Epithelial cell of prostate (primary cell): ENCODE data around the gene PRDM16.

Experiments used
- DNase-seq: peaks from one replicate; pipeline ENCODE4 v3.0.0-alpha.2; 2011; ENCODE audit warnings: low read depth, low spot score
- H3K27ac ChIP-seq: fragments of 450-650 bp; 2 replicates; pipeline ENCODE4 v1.5.1; 2017; ENCODE audit warnings: mild to moderate bottlenecking

The PRDM16 gene

GRCh38 chr1:3261969-3262579 is 193.1 kb downstream of the PRDM16 start:
- no peak for DNase-seq
- no peak overlapping the region for H3K27ac ChIP-seq

DNA sequence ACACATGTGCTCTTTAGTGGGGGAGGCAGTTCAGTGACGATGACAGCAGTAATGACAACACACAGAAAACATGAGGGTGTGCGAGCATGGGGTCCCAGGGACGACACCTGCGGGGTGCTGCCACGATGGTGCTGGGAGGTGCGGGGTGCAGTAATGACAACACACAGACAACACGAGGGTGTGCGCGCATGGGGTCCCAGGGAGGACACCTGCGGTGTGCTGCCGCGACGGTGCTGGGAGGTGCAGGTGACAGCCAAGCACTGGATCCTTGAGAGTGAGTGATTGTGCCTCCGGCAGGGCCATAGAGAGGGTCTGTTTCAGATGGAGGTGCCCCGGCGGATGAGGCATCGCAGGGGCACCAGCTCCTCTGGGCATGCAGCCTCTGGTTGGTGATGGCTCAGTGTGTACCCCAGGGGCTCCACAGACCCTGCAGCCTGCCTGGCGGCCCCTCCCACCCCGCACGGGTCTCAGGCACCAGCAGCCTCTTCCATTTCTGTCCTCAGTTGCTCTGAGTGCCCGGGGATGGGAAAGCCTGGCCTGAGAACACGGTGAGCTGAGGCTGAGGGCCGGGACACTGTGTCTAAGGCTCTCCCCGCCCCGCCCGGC is 193.8 kb downstream of the PRDM16 start:
- no peak overlapping the region for H3K27ac ChIP-seq
- DNase-seq: no peak

DNA sequence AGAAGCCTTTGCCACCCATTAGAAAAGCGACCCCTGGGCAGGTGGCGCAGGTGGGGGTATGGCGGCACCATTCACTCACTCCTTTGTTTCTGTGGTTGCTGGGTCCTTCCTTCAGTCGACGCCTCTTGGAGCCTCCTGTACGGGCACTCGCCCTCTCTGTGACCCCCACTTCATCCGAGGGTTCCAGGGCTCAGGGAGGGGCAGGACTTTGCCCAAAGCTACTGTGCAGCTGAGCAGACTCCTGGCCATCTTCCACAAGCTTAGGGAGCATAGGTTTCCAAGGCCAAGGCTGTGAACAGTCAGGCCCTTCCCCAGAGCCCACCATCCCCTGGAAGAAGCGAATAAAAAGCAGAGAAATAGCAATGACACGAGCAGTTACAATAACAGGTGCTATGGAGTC is 194.8 kb downstream of the PRDM16 start:
- H3K27ac ChIP-seq: no peak overlapping the region
- DNase-seq: no peak

- no peak for DNase-seq
Observed at GRCh38 chr1:3264456-3264855, 195.5 kb downstream of the PRDM16 start.

GRCh38 chr1:3265835-3266805 is 197.1 kb downstream of the PRDM16 start:
- DNase-seq: no peak
- no peak overlapping the region for H3K27ac ChIP-seq

More at GRCh38 chr1:3264456-3264855, 195.5 kb downstream of the PRDM16 start:
- no peak overlapping the region for H3K27ac ChIP-seq

GRCh38 chr1:3266870-3267549 is 198.0 kb downstream of the PRDM16 start:
- no peak overlapping the region for H3K27ac ChIP-seq
- DNase-seq: no peak

- no peak overlapping the region for H3K27ac ChIP-seq
- no peak for DNase-seq
Observed at GRCh38 chr1:3267550-3268270, 198.7 kb downstream of the PRDM16 start.

DNA sequence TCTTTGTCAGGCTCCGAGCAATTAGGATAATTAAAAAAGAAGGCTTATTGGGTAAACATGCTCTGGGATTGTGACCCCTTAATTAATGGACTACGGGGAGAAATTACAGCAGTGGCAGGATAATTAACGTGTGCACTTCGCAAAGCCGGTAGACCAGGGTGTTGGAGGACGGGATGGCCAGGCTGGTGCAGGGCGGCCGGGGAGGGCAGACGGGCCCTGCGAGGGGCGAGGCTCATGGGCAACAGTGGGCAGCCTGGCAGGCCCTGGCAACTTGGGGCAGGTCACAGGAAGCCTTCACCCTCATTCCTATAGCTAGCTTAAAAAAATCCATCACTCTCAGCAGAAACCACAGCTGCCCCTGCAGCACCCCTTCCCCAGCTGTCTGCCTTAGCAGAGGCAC is 199.3 kb downstream of the PRDM16 start:
- H3K27ac ChIP-seq: no peak overlapping the region
- no peak for DNase-seq

GRCh38 chr1:3270403-3271245 is 201.6 kb downstream of the PRDM16 start:
- DNase-seq: no peak

DNA sequence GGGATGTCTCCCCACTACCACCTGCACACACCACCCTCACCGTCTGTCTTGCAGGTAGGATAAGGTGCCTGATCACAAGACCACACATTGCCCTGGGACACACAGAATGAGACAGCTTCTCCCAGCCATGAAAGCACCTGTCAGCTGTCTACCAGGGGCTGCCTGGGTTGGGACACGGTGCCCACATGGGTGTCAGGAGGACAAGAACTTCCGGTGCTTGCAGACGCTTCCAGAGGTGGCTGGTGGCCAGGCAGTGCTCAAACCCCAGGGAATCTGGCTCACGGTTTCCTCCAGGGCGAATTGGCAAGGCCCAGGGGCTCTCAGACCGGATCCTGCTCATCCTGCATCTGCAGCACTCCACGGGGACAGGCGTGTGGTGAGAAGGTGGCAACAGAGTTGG is 202.9 kb downstream of the PRDM16 start:
- H3K27ac ChIP-seq: no peak overlapping the region
- DNase-seq: no peak

More at GRCh38 chr1:3270403-3271245, 201.6 kb downstream of the PRDM16 start:
- no peak overlapping the region for H3K27ac ChIP-seq

DNA sequence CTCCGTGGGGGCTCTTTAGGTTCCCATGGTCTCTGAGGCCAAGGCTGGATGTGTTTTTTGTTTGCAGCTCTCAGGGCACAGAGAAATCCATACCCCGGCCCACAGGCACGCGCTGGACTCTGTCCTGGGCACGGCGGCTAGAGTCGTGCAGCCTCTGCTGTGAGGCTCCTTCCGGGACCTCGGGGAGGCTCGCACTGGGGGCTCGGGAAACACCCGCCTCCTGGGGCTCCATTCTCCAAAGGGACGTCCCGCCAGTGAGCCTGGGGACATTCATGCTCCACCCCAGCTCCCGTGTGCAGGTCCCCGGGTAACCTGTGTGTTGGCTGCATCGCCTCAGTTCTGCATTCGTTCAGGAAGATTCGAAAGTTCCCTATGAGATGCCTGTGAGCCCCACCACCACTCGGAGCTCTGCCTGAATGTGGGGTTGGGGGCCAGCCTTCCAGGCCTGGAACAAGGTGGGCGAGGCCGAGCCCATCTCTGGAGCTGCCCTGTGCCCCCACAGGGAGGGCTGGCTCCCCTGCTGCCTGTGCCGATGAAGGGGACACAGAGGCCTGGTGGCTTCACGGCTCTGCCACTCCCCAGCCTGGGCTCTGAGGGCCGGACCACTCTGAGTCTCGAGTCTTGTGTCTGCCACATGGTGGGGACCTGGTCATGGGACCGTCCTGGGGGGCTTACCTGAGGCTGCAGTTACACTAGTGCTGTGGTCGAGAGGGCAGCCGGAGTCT is 203.5 kb downstream of the PRDM16 start:
- no peak overlapping the region for H3K27ac ChIP-seq
- no peak for DNase-seq

- no peak overlapping the region for H3K27ac ChIP-seq
- no peak for DNase-seq
Observed at GRCh38 chr1:3273447-3273846, 204.4 kb downstream of the PRDM16 start.

GRCh38 chr1:3274972-3275371 is 206.0 kb downstream of the PRDM16 start:
- no peak for DNase-seq
- no peak overlapping the region for H3K27ac ChIP-seq

- no peak for DNase-seq
Observed at GRCh38 chr1:3275471-3276340, 206.7 kb downstream of the PRDM16 start.

DNA sequence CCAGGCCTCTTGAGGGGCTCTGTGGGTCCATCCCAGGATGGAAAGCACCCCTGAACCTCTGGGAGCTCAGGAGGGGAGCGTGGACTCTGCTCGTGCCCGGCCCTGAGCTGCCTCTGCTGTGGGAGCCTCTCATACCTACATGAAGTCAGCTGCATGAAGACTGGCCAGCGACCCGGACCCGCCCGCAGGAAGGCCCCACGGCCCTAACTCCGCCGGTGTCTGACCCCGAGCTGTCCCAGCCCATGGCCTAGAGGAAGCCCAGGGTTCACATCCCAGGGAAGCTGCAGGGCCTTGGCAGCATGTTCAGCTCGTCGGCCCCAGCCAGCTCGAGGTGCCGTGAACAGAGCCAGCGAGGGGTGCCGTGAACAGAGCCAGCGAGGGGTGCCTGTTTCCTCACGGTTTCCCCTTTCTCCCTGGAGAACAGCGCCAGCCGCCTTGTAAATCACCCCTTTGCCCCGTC is 207.4 kb downstream of the PRDM16 start:
- H3K27ac ChIP-seq: no peak overlapping the region
- DNase-seq: no peak

More at GRCh38 chr1:3275471-3276340, 206.7 kb downstream of the PRDM16 start:
- no peak overlapping the region for H3K27ac ChIP-seq

- no peak for DNase-seq
- no peak overlapping the region for H3K27ac ChIP-seq
Observed at GRCh38 chr1:3277011-3277471, 208.0 kb downstream of the PRDM16 start.

- H3K27ac ChIP-seq: no peak overlapping the region
- no peak for DNase-seq
Observed at GRCh38 chr1:3277623-3278022, 208.6 kb downstream of the PRDM16 start.
